HG03045 (cell line): ENCODE measurements around the gene SHISA2.

Experiments used
- ATAC-seq: cut with Tn5 transposase; IDR thresholded peaks from one replicate; pipeline ENCODE4 v1.9.1; 2021; ENCODE audit warnings: mild to moderate bottlenecking, moderate library complexity; ENCODE audit not compliant: unreplicated experiment

The SHISA2 gene

GRCh38 chr13:26019881-26020870, 31.6 kb downstream of the SHISA2 start:
- ATAC-seq: no peak

- ATAC-seq: no peak
These were observed 32.6 kb downstream of the SHISA2 start for GRCh38 chr13:26019251-26019650.

DNA sequence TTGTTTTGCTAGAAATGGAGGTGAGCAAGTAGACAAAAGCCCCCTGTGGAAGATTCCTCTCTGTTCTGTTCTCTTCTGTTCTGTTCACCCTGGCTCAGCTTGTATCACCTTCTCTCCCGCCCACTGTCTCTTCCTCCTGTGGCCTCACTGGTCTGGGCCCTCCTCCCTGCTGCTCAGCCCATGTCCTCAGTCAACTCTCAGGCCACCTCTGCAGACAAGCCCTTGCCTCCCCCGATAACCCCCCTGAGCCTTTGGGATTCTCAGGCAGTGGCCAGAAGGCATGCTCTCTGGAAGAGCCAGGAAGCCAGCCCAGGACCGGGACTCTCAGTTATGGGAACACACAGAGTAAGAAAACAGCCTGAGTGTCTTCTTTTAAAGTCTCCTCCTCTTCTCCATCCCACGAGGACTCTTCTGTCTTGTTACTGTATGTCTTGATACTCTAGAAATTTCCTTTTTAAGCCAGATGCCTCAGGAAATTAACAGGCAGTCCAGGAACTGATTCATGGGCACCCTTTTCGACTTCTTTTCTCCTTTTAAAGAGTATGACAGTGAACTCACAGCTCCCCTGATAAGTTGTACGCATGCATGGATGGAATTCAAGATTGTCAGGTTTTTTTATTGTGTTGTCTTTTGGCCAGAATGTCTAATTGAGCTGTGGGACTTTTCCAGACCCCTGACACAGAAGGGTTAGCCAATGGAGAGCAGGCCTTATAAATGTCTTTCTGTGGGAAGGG, 33.7 kb downstream of the SHISA2 start:
- ATAC-seq: no peak

GRCh38 chr13:26017196-26017921, 34.5 kb downstream of the SHISA2 start:
- no peak for ATAC-seq

GRCh38 chr13:26016189-26016588, 35.6 kb downstream of the SHISA2 start:
- no peak for ATAC-seq

DNA sequence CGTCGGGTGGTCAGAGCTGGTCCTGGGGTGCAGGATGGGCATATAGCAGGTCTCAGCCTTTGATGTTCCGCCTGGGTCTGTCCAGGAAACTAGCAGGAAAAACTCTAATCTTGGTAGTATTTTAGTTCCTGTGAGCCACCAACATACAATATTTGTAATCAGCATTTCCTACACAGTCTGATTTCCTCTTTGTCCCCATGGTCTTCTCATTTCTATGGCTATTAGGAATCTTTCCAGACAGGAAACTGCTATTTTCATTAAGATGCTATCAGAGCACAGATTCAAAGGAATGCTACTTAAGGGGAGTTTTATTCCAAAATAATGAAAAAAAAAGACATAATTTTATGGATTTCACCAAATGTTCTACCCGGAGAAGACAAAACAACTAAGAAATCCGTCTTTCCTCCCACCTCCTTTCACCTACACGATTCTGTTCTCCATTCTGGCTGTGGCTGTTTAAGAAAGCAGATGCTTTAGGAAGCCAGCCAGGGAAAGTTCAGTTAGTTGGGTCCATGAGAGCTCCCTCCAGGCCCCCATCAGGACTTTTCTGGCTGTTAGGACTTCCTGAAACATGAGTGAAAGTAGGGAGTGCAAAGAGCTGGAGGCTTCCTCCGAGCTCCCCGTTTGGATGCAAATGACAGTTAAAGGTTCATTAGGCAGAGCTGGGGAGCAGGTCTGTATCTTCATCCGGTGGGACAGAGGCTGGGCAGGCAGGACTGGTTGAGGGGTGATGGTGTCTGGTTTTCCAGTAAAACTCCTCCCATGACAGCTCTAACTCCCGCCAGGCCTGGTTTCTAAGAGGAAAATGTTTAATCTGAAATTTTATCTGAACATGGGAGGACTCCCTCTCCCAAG, 36.3 kb downstream of the SHISA2 start:
- ATAC-seq: no peak

DNA sequence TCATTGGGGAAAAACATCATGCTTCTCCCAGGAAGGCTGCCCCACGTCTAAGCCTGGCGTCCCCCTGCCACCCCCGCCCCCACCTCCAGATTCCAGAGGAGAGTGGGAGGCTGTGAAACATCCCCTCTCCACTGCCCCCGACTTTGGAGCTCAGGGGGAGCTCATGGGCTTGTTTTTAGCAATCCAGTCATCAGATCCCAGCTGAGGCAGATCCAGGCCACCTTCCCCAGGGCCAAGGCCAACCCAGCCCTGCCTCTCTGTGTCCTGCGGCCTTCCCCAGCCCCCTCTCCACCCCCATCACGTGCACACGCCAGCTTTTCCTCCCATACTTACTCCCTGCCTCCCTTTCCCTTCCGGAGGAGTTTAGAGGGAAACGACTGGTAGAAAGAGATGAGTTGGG, 38.8 kb downstream of the SHISA2 start:
- no peak for ATAC-seq

DNA sequence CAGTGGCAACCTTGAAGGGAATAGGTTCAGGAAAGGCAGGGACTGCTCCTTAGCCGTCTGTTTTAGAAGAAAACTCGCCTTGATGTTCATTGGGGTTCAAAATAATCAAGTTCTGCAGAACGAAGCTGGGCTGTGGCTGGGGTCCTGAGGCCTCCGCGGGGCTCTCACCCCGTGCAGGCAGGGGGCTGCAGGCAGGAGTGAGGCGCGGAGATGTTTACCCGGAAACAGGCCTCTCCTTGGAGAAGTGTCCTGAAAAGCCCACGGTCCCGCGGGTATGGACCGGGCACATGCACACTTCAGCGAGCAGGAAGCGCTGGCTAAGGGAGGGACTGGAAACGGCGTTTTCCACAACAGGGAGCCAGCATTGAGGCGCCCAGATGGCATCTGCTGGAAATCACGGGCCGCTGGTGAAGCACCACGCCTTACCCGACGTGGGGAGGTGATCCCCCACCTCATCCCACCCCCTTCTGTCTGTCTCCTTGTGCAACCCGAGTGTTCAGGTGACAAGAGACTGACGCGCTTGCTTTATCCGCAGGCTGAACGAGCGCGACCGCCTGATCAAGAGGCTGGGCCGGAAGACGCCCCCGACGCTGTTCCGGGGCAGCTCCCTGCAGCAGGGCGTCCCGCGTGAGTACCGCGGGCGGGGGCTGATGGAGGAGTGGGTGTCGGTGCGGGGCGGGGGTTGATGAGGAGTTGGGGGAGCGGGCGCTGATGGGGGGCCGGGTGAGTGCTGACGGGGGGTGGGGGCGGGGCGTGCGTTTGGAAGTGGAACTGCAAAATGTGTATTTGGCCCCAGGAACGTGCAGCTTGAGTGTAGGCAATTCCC, 39.6 kb downstream of the SHISA2 start:
- ATAC-seq: no peak

DNA sequence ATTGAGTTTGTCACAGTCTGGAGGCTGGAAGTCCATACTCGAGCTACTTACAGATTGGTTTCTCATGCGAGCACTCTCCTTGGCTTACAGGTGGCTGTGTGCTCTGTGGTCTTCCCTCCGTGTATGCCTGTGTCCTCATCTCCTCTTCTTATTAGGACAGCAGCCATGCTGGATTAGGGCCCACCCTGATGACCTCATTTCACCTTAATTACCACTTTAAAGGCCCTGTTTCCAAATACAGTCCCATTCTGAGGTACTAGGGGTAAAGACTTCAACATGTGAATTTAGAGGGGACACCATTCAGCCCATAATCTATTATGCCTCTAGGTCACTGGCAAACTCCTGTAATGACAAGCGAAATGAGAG, 40.6 kb downstream of the SHISA2 start:
- no peak for ATAC-seq

DNA sequence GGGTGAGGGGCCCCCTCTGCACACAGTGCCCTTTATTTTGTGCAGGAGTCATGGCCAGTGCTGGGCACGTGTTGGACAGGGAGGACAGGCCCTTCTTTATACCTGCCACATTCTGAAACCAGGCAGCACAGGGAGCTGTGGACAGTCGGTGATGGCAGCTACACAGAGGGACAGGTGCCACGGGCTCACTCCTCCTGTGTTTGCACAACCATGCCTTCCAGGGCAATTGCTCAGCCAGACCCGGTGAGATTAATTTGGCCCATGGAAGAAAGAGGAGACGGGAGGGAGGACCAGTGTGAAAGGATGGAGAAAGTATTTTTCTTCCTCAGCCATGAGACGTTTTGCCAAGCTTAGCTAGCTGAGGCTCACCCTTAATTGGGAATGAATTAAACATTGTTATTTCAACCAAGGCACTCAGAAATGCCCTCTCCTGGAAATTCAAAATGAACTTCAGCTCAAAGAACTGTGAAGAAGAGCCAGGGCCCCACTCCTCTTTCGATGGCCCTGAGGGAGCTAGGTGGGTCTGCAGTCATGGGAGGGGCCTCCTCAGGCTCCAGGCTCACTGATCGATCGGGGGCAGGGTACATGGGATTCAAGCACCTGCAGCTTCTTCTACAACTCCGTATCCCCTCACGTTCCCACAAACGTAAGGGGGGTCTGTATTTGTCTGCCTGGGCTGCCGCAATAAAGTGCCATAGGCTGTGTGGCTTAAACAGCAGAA, 41.2 kb downstream of the SHISA2 start:
- no peak for ATAC-seq

GRCh38 chr13:26007261-26008125, 44.3 kb downstream of the SHISA2 start:
- no peak for ATAC-seq
